Erythroblast (primary cell): ENCODE measurements around the gene SRSF5.

ENCODE experiments used
- GATA1 ChIP-seq: IDR thresholded peaks from 2 replicates; pipeline ENCODE4 v1.6.1; 2011; ENCODE audit warnings: low read depth, mild to moderate bottlenecking, control low read depth, low read length, moderate library complexity
- POLR2A ChIP-seq: IDR thresholded peaks from 2 replicates; pipeline ENCODE4 v1.6.1; 2011; ENCODE audit warnings: mild to moderate bottlenecking, low read length

DNA sequence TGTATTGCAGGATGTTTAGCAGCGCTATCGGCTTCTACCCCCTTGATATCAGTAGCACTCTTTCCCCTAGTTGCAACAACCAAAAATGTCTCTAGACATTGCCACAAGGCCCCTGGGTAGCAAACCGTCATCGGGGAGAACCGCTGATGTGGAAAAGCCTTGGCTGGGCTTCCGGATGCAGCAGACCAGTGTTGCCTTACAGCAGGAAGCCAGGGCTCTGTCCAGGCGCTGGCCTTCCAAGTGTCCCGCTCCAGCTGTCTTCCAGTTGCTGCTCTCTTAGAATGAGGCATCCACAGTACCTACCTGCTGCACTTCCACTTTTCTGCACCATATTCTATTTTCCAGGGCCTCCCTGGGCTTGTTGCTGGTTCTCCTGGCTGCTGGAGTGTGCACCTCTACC, 52.7 kb downstream of the SRSF5 start:
- TF ChIP-seq POLR2A (no peak), GATA1 (no peak)
